ENCODE results near the gene SH3GL1.

Gene SH3GL1

DNA sequence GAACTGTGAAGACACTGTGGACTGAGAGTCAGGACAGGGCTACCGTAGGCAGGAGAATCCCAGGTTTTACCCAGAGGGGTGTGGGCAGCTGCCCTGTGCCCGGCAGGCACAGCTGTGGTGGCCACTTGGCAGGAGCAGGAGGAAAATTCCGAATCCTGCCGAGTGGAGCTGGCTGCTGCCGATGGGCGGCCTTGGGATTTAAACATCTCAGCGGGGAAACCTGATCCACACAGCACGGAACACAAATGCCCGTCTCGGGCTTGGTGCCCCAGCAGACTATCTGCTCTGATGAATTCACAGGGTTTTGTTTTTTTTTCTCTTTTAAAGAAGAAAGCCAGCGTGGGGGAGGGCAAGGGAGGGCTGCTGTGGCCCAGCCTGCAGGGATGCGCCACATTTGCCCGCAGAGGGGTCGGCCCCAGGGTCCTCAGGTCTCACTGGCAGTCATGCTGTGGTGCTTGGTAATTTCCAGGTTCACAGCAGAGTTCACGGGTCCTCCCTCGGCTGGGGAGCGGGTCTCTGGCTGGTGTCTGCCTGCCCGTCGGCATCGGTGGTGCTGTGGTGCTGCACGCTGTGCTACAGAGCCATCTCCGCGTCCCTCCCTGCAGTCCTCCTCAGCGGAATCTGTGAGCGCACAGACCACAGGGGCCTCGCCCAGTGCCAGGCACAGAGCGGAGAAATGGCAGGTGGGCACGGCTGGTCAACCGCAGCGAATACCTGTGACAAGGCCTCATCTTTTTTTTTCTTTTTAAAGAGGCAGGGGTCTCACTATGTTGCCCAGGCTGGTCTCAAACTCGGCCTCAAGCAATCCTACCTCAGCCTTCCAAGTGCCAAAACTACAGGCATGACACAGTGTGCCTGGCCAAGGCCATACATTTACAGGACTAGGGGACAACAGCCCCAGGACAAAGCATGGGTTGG, 28.8 kb downstream of the SH3GL1 start:
- DNase-seq (ENCODE audit: low spot score), result peak; percentile 45
- Histone ChIP-seq H3K4me3 (ENCODE audit: severe bottlenecking) (no peak overlapping the region), H3K4me1 (ENCODE audit: insufficient read depth, poor library complexity, severe bottlenecking) (peaks cover 42% of the 10 kb centered on the region), H3K27me3 (ENCODE audit: insufficient read depth, poor library complexity, severe bottlenecking) (no peaks in the 10 kb centered on the region), H3K36me3 (ENCODE audit: low read depth) (peaks cover 6% of the 10 kb centered on the region; the same call in 1 of the 2 replicates), H3K27ac (ENCODE audit: poor library complexity, severe bottlenecking) (peak overlapping the region; percentile 91), H3K9me3 (ENCODE audit: severe bottlenecking) (no peaks in the 10 kb centered on the region)
- ATAC-seq (ENCODE audit: low read depth), result no peak
- TF ChIP-seq, protein P1, sequence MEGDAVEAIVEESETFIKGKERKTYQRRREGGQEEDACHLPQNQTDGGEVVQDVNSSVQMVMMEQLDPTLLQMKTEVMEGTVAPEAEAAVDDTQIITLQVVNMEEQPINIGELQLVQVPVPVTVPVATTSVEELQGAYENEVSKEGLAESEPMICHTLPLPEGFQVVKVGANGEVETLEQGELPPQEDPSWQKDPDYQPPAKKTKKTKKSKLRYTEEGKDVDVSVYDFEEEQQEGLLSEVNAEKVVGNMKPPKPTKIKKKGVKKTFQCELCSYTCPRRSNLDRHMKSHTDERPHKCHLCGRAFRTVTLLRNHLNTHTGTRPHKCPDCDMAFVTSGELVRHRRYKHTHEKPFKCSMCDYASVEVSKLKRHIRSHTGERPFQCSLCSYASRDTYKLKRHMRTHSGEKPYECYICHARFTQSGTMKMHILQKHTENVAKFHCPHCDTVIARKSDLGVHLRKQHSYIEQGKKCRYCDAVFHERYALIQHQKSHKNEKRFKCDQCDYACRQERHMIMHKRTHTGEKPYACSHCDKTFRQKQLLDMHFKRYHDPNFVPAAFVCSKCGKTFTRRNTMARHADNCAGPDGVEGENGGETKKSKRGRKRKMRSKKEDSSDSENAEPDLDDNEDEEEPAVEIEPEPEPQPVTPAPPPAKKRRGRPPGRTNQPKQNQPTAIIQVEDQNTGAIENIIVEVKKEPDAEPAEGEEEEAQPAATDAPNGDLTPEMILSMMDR (IDR thresholded peaks at IDR 0.05; ENCODE audit: poor library complexity, severe bottlenecking), result no peak

- TF ChIP-seq, protein P1 (IDR thresholded peaks at IDR 0.05; ENCODE audit: poor library complexity, severe bottlenecking), result no peak
- DNase-seq (ENCODE audit: low spot score) (peak; percentile 45), ATAC-seq (ENCODE audit: low read depth) (no peak)
- Histone ChIP-seq H3K4me1 (ENCODE audit: insufficient read depth, poor library complexity, severe bottlenecking) (peaks cover 32% of the 10 kb centered on the region), H3K27me3 (ENCODE audit: insufficient read depth, poor library complexity, severe bottlenecking) (no peaks in the 10 kb centered on the region), H3K9me3 (ENCODE audit: severe bottlenecking) (no peaks in the 10 kb centered on the region), H3K4me3 (ENCODE audit: severe bottlenecking) (no peak overlapping the region), H3K27ac (ENCODE audit: poor library complexity, severe bottlenecking) (peak overlapping the region; percentile 91), H3K36me3 (ENCODE audit: low read depth) (peaks cover 13% of the 10 kb centered on the region; the same call in 1 of the 2 replicates)
Observed at GRCh38 chr19:4370418-4371041, 29.8 kb downstream of the SH3GL1 start.

GRCh38 chr19:4369888-4370260, 30.5 kb downstream of the SH3GL1 start:
- Histone ChIP-seq H3K27ac (ENCODE audit: poor library complexity, severe bottlenecking) (peak overlapping the region; percentile 91), H3K4me1 (ENCODE audit: insufficient read depth, poor library complexity, severe bottlenecking) (peaks cover 26% of the 10 kb centered on the region), H3K4me3 (ENCODE audit: severe bottlenecking) (peak overlapping the region; percentile 1), H3K36me3 (ENCODE audit: low read depth) (peaks cover 20% of the 10 kb centered on the region; the same call in 1 of the 2 replicates), H3K9me3 (ENCODE audit: severe bottlenecking) (no peaks in the 10 kb centered on the region), H3K27me3 (ENCODE audit: insufficient read depth, poor library complexity, severe bottlenecking) (no peaks in the 10 kb centered on the region)
- DNase-seq (ENCODE audit: low spot score) (peak; percentile 64), ATAC-seq (ENCODE audit: low read depth) (peak; percentile 59)
- TF ChIP-seq, protein P1 (IDR thresholded peaks at IDR 0.05; ENCODE audit: poor library complexity, severe bottlenecking), result peak; percentile 62

- Histone ChIP-seq H3K36me3 (ENCODE audit: low read depth) (peaks cover 22% of the 10 kb centered on the region), H3K4me1 (ENCODE audit: insufficient read depth, poor library complexity, severe bottlenecking) (peaks cover 20% of the 10 kb centered on the region), H3K4me3 (ENCODE audit: severe bottlenecking) (peak overlapping the region; percentile 1), H3K9me3 (ENCODE audit: severe bottlenecking) (no peaks in the 10 kb centered on the region), H3K27ac (ENCODE audit: poor library complexity, severe bottlenecking) (peak overlapping the region; percentile 91), H3K27me3 (ENCODE audit: insufficient read depth, poor library complexity, severe bottlenecking) (no peaks in the 10 kb centered on the region)
- DNase-seq (ENCODE audit: low spot score), result peak; percentile 86
- peak; percentile 88 for ATAC-seq (ENCODE audit: low read depth)
- TF ChIP-seq, protein P1 (IDR thresholded peaks at IDR 0.05; ENCODE audit: poor library complexity, severe bottlenecking), result no peak
Observed at GRCh38 chr19:4369109-4369887, 31.0 kb downstream of the SH3GL1 start.

All from RWPE2 (cell line).